OCI-LY3 (cell line): ENCODE measurements around the gene TPCN2.

Experiments
- CTCF ChIP-seq: fragments of 200-600, 300-600 bp; sonication (generic); IDR thresholded peaks from 2 replicates; pipeline ENCODE4 v1.5.1; 2014; ENCODE audit warnings: antibody characterized with exemption, low read length, low read depth
- EZH2phosphoT487 ChIP-seq: fragments of 200-600 bp; shearing (Covaris generic); IDR thresholded peaks from 2 replicates; pipeline ENCODE4 v1.6.1; 2018; ENCODE audit warnings: antibody characterized with exemption, mixed run types, low read depth

GRCh38 chr11:69104856-69105395 lies 56.2 kb downstream of the TPCN2 start:
- no peak for TF ChIP-seq CTCF
- TF ChIP-seq EZH2phosphoT487, result no peak
